ENCODE measurements around the gene OR3A3.
"Not testable (repeated sequence)": the region's sequence is repeated elsewhere in the genome, so short reads cannot be mapped to it uniquely, and the experiment has no call there.

The OR3A3 gene

DNA sequence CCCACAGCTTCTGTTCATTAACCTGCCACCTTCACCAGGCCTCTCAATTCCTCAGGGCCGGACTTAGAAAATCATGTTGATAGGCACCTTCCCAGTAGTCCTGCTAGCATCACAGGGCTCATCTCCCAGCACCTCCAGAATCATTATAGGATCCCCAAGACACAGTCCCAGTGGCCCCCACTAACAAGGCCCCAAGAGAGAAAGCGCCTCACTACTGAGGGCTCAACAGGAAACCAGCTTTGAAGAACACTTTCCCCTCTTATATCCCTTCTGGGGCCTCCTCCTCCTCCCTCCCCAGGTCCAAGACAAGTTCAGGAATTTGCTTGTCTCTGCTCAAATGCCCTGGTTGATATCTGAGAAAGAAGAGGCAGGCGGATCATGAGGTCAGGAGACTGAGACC is at the start of gene OR3A3:
OR3A3 (plus strand) TSS at position 301 of the 400 bp plus-strand sequence.
- DNase-seq = no peak

DNA sequence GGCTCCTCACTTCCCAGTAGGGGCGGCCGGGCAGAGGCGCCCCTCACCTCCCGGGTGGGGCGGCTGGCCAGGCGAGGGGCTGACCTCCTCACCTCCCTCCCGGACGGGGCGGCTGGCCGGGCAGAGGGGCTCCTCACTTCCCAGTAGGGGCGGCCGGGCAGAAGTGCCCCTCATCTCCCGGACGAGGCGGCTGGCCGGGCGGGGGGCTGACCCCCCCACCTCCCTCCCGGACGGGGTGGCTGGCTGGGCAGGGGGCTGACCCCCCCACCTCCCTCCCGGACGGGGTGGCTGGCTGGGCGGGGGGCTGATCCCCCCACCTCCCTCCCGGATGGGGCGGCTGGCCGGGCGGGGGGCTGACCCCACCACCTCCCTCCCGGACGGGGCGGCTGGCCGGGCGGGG is 40.0 kb upstream of the OR3A3 start:
- not testable (repeated sequence) for DNase-seq

- DNase-seq = no peak
Observed at GRCh38 chr17:3378321-3378720, 32.8 kb upstream of the OR3A3 start.

- DNase-seq = no peak
Observed at GRCh38 chr17:3381957-3382356, 29.2 kb upstream of the OR3A3 start.

- DNase-seq = peak; percentile 11 to 34
Observed at GRCh38 chr17:3385869-3386816, 25.0 kb upstream of the OR3A3 start, which contains the start of gene OR3A2. Gene OR3A2 (minus strand): TSS chr17:3386308.

DNA sequence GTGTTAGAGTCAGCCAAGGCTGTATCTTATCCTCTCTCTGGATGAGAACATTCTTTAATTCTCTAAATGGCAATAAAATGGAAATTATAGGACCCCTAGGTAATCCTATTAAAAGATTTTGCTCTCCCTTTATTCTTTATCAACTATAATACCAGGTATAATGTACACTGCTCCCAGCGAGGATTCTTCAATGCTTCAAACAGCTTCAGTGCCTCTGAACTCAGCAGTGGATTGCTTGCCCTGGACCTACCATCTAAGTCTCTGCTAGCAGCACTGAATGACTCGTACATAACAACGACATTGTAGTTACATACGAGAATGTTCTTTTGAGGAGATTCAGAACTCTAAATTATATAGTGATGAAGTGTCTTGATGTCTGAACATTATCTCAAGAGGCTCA is 21.4 kb upstream of the OR3A3 start:
- no peak for DNase-seq

DNA sequence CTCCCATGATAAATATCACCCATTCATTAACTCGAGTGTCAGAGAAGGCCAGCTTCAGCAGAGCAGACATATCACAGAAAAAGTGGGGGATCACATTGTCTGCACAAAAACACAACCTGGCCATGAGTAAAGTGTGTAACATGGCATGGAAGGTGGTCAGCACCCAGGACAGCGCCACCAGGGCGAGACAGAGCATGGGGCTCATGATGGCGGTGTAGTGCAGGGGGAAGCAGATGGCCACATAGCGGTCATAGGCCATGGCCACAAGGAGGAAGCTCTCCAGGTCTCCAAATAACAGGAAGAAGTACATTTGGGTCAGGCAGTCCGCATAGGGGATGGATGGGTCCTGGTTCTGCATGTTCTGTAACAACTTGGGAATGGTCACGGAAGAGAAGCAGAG is 13.4 kb upstream of the OR3A3 start:
- DNase-seq = not testable (repeated sequence)

DNA sequence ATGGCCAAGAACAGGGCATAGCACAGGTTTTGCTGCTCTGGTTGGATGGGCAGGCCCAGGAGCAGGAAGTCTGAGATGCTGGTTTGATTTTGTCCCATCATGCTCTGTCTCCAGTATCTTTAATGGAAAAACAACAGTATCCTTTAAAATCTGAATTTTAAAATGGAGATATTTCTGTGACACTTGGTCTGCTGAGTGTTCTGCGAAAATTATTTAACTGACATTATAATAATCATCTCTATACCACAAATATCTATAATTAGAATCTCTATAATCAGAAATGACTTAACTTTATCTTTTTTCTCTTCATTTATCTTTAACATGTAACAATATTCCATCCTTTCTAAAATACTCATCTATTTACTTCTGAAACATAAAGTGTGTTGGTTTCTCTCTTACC is 12.9 kb upstream of the OR3A3 start, which contains the start of gene OR1E1:
OR1E1 (minus strand) TSS at position 101 of the 400 bp plus-strand sequence; CDS start at position 101, 0 bp downstream.
- no peak for DNase-seq

GRCh38 chr17:3400055-3400454 is 11.1 kb upstream of the OR3A3 start:
- DNase-seq = no peak

GRCh38 chr17:3401786-3402185 is 9.4 kb upstream of the OR3A3 start:
- DNase-seq = no peak

DNA sequence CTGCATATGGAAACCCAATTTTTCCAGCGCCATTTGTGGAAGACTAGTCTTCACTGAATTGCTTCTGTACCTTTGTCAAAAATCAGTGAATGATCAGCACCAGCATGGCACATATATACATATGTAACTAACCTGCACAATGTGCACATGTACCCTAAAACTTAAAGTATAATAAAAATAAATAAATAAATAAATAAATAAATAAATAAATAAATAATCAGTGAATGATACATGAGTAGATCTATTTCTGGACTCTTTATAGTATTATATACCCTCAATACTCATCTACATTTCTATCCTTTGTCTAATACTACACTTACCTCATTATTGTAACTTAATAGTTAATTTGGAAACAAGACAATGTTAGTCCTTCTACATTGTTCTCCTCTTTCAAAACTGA is 7.3 kb upstream of the OR3A3 start:
- DNase-seq = not testable (repeated sequence)

- DNase-seq = not testable (repeated sequence)
Observed at GRCh38 chr17:3412216-3412615, 1.0 kb downstream of the OR3A3 start.

DNA sequence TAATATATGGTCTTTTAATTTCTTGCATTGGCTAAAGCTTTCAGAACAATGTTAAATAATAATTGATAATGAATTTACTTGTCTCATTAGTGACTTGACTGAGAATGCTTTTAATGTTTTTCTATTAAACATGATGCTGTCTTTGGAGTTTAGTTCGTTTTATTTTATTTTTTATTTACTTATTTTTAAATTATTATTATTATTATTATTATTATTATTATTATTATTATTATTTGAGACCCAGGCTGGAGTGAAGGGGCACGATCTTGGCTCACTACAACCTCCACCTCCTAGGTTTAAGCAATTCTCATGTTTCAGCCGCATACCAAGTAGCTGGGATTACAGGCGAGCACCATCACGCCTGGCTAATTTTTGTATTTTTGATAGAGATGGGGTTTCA is 4.4 kb downstream of the OR3A3 start:
- no peak for DNase-seq

DNA sequence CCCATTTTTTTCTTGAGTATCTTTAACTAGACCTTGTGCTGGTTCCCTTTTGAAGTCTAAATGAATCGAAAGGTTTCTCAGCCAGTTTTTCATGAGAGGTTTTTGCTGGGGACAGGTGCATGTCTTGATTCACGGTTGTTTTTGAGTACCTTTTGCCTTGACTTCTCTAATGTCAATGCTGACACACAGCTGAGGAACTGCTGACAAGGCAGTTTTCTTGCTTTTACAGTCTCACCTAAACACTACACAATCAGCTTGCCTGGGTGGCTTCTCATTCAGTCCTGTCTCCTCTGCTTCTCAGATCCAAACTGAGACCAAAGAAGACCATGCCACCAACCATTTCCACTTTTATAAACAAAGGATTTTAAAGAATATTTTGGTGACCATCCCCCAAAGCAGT is 7.1 kb downstream of the OR3A3 start:
- no peak for DNase-seq

DNA sequence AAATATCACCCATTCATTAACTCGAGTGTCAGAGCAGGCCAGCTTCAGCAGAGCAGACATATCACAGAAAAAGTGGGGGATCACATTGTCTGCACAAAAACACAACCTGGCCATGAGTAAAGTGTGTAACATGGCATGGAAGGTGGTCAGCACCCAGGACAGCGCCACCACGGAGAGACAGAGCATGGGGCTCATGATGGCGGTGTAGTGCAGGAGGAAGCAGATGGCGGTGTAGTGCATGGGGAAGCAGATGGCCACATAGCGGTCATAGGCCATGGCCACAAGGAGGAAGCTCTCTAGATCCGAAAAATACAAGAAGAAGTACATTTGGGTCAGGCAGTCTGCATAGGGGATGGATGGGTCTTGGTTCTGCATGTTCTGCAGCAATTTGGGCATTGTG is 22.0 kb downstream of the OR3A3 start:
- not testable (repeated sequence) for DNase-seq

- no peak for DNase-seq
Observed at GRCh38 chr17:3433741-3434140, 22.6 kb downstream of the OR3A3 start, which contains the start of gene OR1E2. Gene OR1E2 (minus strand): TSS chr17:3433841. CDS start chr17:3433841, 0 bp downstream.

GRCh38 chr17:3438368-3438767 is 27.2 kb downstream of the OR3A3 start:
- no peak for DNase-seq

DNA sequence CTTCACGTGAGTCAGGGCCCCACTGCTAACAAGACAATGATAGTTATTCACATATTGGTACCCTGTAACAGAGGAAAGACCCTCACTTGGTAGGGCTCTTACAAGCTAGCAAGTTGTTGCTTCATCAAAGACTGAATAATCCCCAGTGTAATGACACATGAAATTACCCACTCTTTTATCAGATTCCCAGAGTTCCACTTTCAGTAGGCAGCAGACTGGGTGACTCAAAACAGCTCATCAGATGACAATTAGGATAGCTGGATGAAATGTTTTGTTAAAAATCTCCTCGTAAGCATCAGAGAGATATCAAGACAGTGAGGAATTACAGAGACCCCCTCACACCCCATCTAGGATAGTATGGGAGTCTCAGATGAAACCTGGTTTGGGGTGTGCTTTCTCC is 29.3 kb downstream of the OR3A3 start:
- DNase-seq = no peak

DNA sequence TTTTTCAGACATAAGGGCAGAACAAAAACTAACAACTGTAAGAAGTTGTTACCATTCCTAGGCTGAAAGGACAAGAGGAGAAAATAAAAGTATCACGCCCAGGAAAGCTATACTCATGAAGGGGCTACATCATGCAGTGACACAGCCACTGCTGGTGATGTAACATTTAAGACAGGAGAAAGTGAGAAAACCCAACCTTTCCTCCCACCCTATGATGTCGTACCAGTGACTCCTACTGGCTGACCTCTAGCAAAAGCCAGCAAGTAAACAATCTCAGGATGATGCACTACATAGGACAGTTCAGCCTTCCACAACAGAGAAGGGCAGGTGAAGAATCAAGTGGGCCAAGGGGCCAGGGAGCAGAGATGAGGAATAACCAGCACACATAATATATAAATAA is 36.5 kb downstream of the OR3A3 start:
- no peak for DNase-seq

DNA sequence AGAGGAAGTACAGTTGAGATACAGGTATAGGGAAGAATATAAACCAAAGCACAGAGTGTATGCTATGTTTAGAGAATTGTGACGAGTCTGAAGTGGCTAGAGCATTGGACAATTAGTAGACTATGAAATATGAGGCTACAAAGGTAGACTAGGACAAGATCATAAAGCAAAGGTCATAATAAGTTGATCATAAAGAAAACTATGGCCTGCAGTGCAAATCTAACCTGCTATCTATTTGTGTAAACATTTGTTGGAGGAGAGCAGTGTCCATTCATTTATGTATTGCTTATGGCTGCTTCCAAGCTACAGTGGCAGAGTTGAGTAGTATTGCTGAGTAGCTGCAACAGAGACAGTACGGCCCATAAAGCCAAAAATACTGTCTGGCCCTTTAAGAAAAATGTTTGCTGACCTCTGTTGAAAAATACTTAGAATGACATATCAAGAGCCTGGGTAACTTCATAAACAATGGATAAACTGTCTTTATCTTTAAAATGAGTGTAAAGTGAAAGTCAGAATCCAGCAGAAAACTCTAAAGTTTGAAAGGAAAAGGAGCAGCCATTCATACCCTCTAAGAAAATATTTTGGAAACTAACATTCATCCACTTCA is 37.0 kb downstream of the OR3A3 start:
- DNase-seq = no peak

DNA sequence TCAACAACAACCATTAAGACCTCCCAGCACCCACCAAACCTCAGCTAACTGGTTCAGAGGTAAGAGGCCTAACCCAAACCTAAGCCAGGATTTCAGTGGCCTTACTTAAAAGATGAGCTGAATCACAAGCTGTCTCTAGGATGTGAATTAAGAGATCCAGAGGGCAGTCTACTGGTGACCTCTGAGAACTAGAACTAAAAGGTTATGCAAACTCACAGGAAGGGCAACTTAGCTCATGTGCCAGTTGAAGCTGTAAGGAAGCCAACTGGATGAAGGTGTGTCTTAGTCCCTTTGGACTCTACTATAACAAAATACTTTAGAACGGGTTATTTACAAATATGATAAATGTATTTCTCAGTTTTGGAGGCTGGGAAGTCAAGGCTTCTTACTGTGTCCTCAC is 55.2 kb downstream of the OR3A3 start:
- not testable (repeated sequence) for DNase-seq

- no peak for DNase-seq
Observed at GRCh38 chr17:3469529-3469928, 58.4 kb downstream of the OR3A3 start.

- no peak for DNase-seq
Observed at GRCh38 chr17:3471599-3471998, 60.4 kb downstream of the OR3A3 start, which contains the start of gene SPATA22. Gene SPATA22 (minus strand): TSS chr17:3471819. CDS start chr17:3469325, 2,494 bp downstream.

- no peak for DNase-seq
Observed at GRCh38 chr17:3472137-3472536, 61.0 kb downstream of the OR3A3 start.
